HG03066 (cell line): Measurements from ENCODE around the gene RAB8B.
"Not testable (repeated sequence)": the region's sequence is repeated elsewhere in the genome, so short reads cannot be mapped to it uniquely, and the experiment has no call there.

Experiments
- ATAC-seq: cut with Tn5 transposase; IDR thresholded peaks from one replicate; pipeline ENCODE4 v1.9.1; 2021; ENCODE audit warnings: low read depth; ENCODE audit not compliant: unreplicated experiment

Gene RAB8B

GRCh38 chr15:63203451-63204090 is 14.2 kb downstream of the RAB8B start:
- no peak for ATAC-seq

GRCh38 chr15:63206079-63206478 is 16.7 kb downstream of the RAB8B start:
- no peak for ATAC-seq

- ATAC-seq = not testable (repeated sequence)
Measured at GRCh38 chr15:63208824-63209223, 19.4 kb downstream of the RAB8B start.

GRCh38 chr15:63210151-63211091 is 21.0 kb downstream of the RAB8B start:
- ATAC-seq = no peak

- no peak for ATAC-seq
Measured at GRCh38 chr15:63211092-63211490, 21.7 kb downstream of the RAB8B start.

GRCh38 chr15:63211549-63211948 is 22.1 kb downstream of the RAB8B start:
- no peak for ATAC-seq

GRCh38 chr15:63212050-63213004 is 22.9 kb downstream of the RAB8B start:
- no peak for ATAC-seq

GRCh38 chr15:63218100-63218808 is 28.8 kb downstream of the RAB8B start:
- no peak for ATAC-seq

- no peak for ATAC-seq
Measured at GRCh38 chr15:63219196-63219710, 29.8 kb downstream of the RAB8B start.

GRCh38 chr15:63221346-63221745 is 31.9 kb downstream of the RAB8B start:
- ATAC-seq = no peak

GRCh38 chr15:63223463-63223862 is 34.1 kb downstream of the RAB8B start:
- no peak for ATAC-seq

GRCh38 chr15:63225381-63225780 is 36.0 kb downstream of the RAB8B start:
- ATAC-seq = no peak

- no peak for ATAC-seq
Measured at GRCh38 chr15:63226155-63226883, 36.9 kb downstream of the RAB8B start.

GRCh38 chr15:63226966-63227401 is 37.6 kb downstream of the RAB8B start:
- ATAC-seq = no peak

- no peak for ATAC-seq
Measured at GRCh38 chr15:63227689-63228088, 38.3 kb downstream of the RAB8B start.

- ATAC-seq = no peak
Measured at GRCh38 chr15:63231206-63231605, 41.8 kb downstream of the RAB8B start.

- ATAC-seq = no peak
Measured at GRCh38 chr15:63231706-63232105, 42.3 kb downstream of the RAB8B start.

- ATAC-seq = no peak
Measured at GRCh38 chr15:63232405-63232804, 43.0 kb downstream of the RAB8B start.

GRCh38 chr15:63232943-63233342 is 43.5 kb downstream of the RAB8B start:
- ATAC-seq = no peak
